PC-9 (cell line): ENCODE data around the gene SPSB3.

ENCODE experiments used
- EZH2 ChIP-seq: fragments of 200-600 bp; sonication (generic); IDR thresholded peaks from 2 replicates; pipeline ENCODE4 v1.8.0; 2017; ENCODE audit warnings: antibody characterized with exemption, low read depth
- TF ChIP-seq, protein P1 (sequence below): fragments of 200-600 bp; sonication (generic); conservative IDR thresholded peaks from 2 replicates; pipeline ENCODE4 v1.6.1; 2017; ENCODE audit warnings: mixed run types, antibody characterized with exemption, mild to moderate bottlenecking, moderate library complexity

DNA sequence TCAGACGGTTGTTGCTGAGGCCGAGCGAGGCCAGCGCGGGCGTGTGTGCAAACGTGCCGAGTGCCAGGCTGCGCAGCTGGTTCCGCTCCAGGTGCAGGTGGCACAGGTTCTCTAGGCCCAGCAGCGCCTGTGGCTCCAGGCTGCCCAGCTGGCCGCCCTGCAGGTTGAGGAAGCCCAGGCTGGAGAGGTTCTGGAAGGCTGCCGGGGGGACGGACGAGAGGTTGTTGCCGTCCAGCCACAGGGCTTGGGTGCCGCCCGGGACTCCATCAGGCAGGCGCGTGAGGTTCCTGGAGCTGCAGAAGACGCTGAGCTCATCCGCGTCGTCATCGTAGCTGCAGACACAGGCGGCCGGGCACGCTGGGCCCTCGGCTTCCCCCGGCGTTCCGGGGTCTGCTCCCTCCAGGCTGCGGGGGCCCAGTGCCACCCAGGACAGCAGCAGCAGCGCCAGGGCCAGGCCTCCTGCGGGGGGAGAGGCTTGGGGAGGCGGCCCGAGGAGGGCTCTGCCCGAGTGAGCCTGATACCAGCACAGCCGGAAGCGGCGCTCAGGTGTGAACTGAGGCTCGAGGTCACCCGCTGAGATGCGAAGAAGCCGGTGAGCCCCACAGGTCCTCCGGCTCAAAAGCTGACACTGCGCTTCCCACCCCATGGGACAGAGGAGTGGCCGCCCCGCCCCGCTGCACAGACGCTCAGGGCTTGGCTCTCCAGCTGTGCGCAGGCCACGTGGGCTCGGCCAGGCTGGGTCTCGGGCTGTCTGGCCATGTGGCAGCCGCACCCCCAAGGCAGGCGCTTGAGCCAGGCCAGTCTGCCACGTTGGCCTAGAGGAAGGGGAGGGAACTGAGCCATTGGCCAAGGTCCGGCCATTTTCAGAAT, 9.8 kb upstream of the SPSB3 start:
- TF ChIP-seq, protein P1, sequence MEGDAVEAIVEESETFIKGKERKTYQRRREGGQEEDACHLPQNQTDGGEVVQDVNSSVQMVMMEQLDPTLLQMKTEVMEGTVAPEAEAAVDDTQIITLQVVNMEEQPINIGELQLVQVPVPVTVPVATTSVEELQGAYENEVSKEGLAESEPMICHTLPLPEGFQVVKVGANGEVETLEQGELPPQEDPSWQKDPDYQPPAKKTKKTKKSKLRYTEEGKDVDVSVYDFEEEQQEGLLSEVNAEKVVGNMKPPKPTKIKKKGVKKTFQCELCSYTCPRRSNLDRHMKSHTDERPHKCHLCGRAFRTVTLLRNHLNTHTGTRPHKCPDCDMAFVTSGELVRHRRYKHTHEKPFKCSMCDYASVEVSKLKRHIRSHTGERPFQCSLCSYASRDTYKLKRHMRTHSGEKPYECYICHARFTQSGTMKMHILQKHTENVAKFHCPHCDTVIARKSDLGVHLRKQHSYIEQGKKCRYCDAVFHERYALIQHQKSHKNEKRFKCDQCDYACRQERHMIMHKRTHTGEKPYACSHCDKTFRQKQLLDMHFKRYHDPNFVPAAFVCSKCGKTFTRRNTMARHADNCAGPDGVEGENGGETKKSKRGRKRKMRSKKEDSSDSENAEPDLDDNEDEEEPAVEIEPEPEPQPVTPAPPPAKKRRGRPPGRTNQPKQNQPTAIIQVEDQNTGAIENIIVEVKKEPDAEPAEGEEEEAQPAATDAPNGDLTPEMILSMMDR, result no peak
- no peak for TF ChIP-seq EZH2
